ENCODE measurements around the gene STK32C. TPM values are rescaled to one million over a fixed set of nuclear protein-coding genes. Genes with fewer than 3 reads are reported as not detected.

Gene STK32C
- total and polyA plus RNA-seq, 4 donors, result 5.1 to 22.0 (median 16.3) TPM

DNA sequence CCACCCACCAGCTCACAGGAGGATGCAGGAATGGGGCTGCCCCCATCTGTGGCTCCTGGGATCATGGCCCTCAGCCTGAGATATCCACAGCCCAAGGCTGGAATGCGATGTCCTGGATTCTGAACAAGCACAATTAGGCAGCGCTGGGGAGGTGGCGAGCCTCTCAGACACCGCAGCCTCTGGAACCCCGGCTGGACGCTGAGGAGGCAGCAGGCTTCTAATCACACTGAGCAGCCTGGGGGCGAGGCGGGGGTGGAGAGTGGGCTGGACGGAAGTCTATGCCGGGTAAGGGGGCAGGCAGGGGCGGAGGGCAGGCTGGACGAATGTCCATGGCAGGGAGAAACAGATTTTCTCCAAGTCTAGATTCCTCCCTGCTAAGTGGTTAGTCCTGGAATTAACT is 64.6 kb downstream of the STK32C start:
- H3K36me3 ChIP-seq (ENCODE audit: control insufficient read depth in 4 of 4, insufficient read depth in 4 of 4, low read length in 4 of 4), result peaks cover 0 to 2% (median 0%) of the 10 kb centered on the region in 4 donors
- TF ChIP-seq, protein P1, sequence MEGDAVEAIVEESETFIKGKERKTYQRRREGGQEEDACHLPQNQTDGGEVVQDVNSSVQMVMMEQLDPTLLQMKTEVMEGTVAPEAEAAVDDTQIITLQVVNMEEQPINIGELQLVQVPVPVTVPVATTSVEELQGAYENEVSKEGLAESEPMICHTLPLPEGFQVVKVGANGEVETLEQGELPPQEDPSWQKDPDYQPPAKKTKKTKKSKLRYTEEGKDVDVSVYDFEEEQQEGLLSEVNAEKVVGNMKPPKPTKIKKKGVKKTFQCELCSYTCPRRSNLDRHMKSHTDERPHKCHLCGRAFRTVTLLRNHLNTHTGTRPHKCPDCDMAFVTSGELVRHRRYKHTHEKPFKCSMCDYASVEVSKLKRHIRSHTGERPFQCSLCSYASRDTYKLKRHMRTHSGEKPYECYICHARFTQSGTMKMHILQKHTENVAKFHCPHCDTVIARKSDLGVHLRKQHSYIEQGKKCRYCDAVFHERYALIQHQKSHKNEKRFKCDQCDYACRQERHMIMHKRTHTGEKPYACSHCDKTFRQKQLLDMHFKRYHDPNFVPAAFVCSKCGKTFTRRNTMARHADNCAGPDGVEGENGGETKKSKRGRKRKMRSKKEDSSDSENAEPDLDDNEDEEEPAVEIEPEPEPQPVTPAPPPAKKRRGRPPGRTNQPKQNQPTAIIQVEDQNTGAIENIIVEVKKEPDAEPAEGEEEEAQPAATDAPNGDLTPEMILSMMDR (IDR thresholded peaks at IDR 0.05; ENCODE audit: control extremely low read depth, extremely low read depth), result no peak
- DNase-seq, result no peak
- H3K9ac ChIP-seq (ENCODE audit: insufficient read depth in 1 of 2, low read length in 2 of 2), result no peak overlapping the region
- H3K9me3 ChIP-seq (ENCODE audit: control insufficient read depth in 4 of 4, insufficient read depth in 3 of 4, low read length in 3 of 4), result no peaks in the 10 kb centered on the region
- no peak overlapping the region for H3K4me3 ChIP-seq
- no peak overlapping the region for H3K27ac ChIP-seq (ENCODE audit: low read depth in 1 of 2, low read length in 1 of 2)
- no peaks in the 10 kb centered on the region for H3K27me3 ChIP-seq (ENCODE audit: control insufficient read depth in 3 of 3, insufficient read depth in 3 of 3, low read length in 2 of 3)
- WGBS, 2 donors, result 91 to 96% methylated on average over 12 of the region's 12 CpGs
- no peak for ATAC-seq (ENCODE audit: insufficient read depth, low FRiP score)
- H3K4me1 ChIP-seq (ENCODE audit: control insufficient read depth in 5 of 5, insufficient read depth in 5 of 5, low read length in 5 of 5), result peaks cover 0 to 1% (median 0%) of the 10 kb centered on the region in 5 donors

DNA sequence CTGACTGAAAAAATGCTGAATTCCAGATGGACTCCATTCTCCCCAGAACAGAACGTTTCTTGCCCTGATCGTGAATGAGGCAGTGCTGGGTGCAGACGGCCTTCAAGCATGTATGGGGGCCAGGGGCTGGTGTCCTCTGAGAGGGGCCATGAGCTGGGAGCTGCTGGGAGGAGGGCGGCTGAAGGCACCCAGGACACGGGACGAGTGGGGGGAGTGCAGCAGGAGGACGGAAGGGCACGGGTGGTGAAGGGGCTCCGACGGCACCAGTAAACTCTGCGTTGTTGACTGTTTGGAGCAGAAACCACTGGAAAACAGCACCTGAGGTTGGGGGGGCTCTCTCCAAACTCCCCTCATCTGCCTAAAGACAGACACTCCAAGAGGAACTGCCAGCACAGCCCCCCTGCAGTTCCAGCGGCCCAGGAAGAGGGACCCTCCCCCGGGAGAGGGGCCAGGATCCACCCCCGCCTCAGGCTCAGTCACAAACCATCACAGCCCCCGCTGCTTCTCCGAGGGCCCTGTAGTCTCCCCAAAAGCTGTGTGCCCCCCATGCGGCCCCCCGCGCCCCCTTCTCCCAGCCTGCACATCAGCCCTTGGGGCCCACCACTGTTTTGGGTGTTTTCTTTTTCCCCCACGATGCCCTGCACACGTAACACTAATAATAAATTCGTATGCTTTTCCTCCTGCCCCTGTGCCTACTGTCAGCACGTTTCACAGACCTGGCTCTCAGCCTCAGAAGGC is 65.5 kb downstream of the STK32C start:
- no peaks in the 10 kb centered on the region for H3K27me3 ChIP-seq (ENCODE audit: control insufficient read depth in 3 of 3, insufficient read depth in 3 of 3, low read length in 2 of 3)
- no peaks in the 10 kb centered on the region for H3K9me3 ChIP-seq (ENCODE audit: control insufficient read depth in 4 of 4, insufficient read depth in 3 of 4, low read length in 3 of 4)
- DNase-seq (no peak), ATAC-seq (ENCODE audit: insufficient read depth, low FRiP score) (no peak)
- no peak overlapping the region for H3K4me3 ChIP-seq
- no peak overlapping the region for H3K27ac ChIP-seq (ENCODE audit: low read depth in 1 of 2, low read length in 1 of 2)
- WGBS, 2 donors, result 87 to 92% methylated on average over 23 of the region's 23 CpGs
- H3K36me3 ChIP-seq (ENCODE audit: control insufficient read depth in 4 of 4, insufficient read depth in 4 of 4, low read length in 4 of 4), result peaks cover 0 to 2% (median 0%) of the 10 kb centered on the region in 4 donors
- TF ChIP-seq, protein P1 (IDR thresholded peaks at IDR 0.05; ENCODE audit: control extremely low read depth, extremely low read depth), result no peak
- H3K4me1 ChIP-seq (ENCODE audit: control insufficient read depth in 5 of 5, insufficient read depth in 5 of 5, low read length in 5 of 5), result peaks cover 0 to 8% (median 0%) of the 10 kb centered on the region in 5 donors
- H3K9ac ChIP-seq (ENCODE audit: insufficient read depth in 1 of 2, low read length in 2 of 2), result no peak overlapping the region

DNA sequence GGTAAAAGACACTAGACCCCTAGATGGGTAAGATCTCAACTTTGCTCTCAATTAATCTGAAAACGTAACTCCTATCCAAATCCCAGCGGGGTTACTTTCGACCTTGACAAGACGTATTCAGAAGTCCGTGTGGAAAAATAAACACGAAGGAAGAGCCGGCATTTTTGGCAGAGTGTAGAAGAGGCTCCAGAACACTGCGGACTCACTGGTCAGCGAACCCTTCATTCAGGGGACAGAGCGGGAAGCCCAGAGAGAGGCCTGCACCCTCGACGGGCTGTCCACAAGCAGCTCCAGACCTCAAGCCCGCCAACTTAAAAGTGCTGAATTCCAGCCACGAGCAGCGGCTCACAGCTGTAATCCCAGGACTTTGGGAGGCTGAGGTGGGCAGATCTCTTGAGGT is 66.3 kb downstream of the STK32C start:
- WGBS, 2 donors, result 88% methylated on average over 15 of the region's 15 CpGs

More for the DNA sequence above, 66.3 kb downstream of the STK32C start:
- no peaks in the 10 kb centered on the region for H3K27me3 ChIP-seq (ENCODE audit: control insufficient read depth in 3 of 3, insufficient read depth in 3 of 3, low read length in 2 of 3)
- ATAC-seq (ENCODE audit: insufficient read depth, low FRiP score), result no peak
- TF ChIP-seq, protein P1 (IDR thresholded peaks at IDR 0.05; ENCODE audit: control extremely low read depth, extremely low read depth), result no peak
- no peaks in the 10 kb centered on the region for H3K9me3 ChIP-seq (ENCODE audit: control insufficient read depth in 4 of 4, insufficient read depth in 3 of 4, low read length in 3 of 4)
- H3K4me1 ChIP-seq (ENCODE audit: control insufficient read depth in 5 of 5, insufficient read depth in 5 of 5, low read length in 5 of 5), result peaks cover 0 to 8% (median 0%) of the 10 kb centered on the region in 5 donors
- H3K36me3 ChIP-seq (ENCODE audit: control insufficient read depth in 4 of 4, insufficient read depth in 4 of 4, low read length in 4 of 4), result peaks cover 0 to 2% (median 0%) of the 10 kb centered on the region in 4 donors
- DNase-seq, result no peak
- H3K27ac ChIP-seq (ENCODE audit: low read depth in 1 of 2, low read length in 1 of 2), result no peak overlapping the region
- no peak overlapping the region for H3K9ac ChIP-seq (ENCODE audit: insufficient read depth in 1 of 2, low read length in 2 of 2)
- no peak overlapping the region for H3K4me3 ChIP-seq
